Activated naive CD8-positive, alpha-beta T cell treated with anti-CD3 and anti-CD28 coated beads for 36 hours (primary cell): Measurements from ENCODE around the gene CPT1B. TPM values are rescaled to one million over a fixed set of nuclear protein-coding genes. Genes with fewer than 3 reads are reported as not detected.

Experiments used
- DNase-seq: peaks from one replicate; pipeline ENCODE4 v3.0.0; 2021
- H3K27ac Mint-ChIP-seq: one replicate; pipeline ENCODE4 v1.8.0; 2022; ENCODE audit warnings: mild to moderate bottlenecking, moderate library complexity, mixed read lengths
- H3K27me3 Mint-ChIP-seq: one replicate; pipeline ENCODE4 v1.8.0; 2022; ENCODE audit warnings: mild to moderate bottlenecking, mixed read lengths
- H3K36me3 Mint-ChIP-seq: one replicate; pipeline ENCODE4 v1.8.0; 2021; ENCODE audit warnings: mild to moderate bottlenecking, mixed read lengths
- H3K4me1 Mint-ChIP-seq: one replicate; pipeline ENCODE4 v1.8.0; 2021; ENCODE audit warnings: mixed read lengths
- H3K4me3 Mint-ChIP-seq: one replicate; pipeline ENCODE4 v1.8.0; 2022; ENCODE audit warnings: mild to moderate bottlenecking, moderate library complexity, mixed read lengths
- H3K9me3 Mint-ChIP-seq: one replicate; pipeline ENCODE4 v1.8.0; 2022; ENCODE audit warnings: mixed read lengths
- total RNA-seq, 2 experiments: library from RNA; stranded (reverse); gene quantifications; one replicate each; pipeline ENCODE4 v1.2.3, GENCODE V29; 2021

CPT1B gene
- total RNA-seq, 2 experiments from 2014 or later, result 33.6 to 33.7 TPM

GRCh38 chr22:50604256-50605001 is 26.2 kb upstream of the CPT1B start:
- H3K9me3 Mint-ChIP-seq, result no peaks in the 10 kb centered on the region
- H3K36me3 Mint-ChIP-seq, result no peaks in the 10 kb centered on the region
- no peak for DNase-seq
- H3K4me3 Mint-ChIP-seq, result no peak overlapping the region
- peaks cover 7% of the 10 kb centered on the region for H3K4me1 Mint-ChIP-seq
- H3K27me3 Mint-ChIP-seq, result peaks cover 67% of the 10 kb centered on the region
- no peak overlapping the region for H3K27ac Mint-ChIP-seq

- no peak overlapping the region for H3K4me3 Mint-ChIP-seq
- DNase-seq, result no peak
- H3K27me3 Mint-ChIP-seq, result peaks cover 65% of the 10 kb centered on the region
- H3K9me3 Mint-ChIP-seq, result no peaks in the 10 kb centered on the region
- H3K36me3 Mint-ChIP-seq, result no peaks in the 10 kb centered on the region
- H3K27ac Mint-ChIP-seq, result no peak overlapping the region
- H3K4me1 Mint-ChIP-seq, result peaks cover 7% of the 10 kb centered on the region
These were observed 25.5 kb upstream of the CPT1B start for GRCh38 chr22:50603511-50604255.

- no peak overlapping the region for H3K27ac Mint-ChIP-seq
- DNase-seq, result no peak
- H3K27me3 Mint-ChIP-seq, result peaks cover 62% of the 10 kb centered on the region
- H3K9me3 Mint-ChIP-seq, result no peaks in the 10 kb centered on the region
- no peaks in the 10 kb centered on the region for H3K36me3 Mint-ChIP-seq
- H3K4me1 Mint-ChIP-seq, result peaks cover 7% of the 10 kb centered on the region
- no peak overlapping the region for H3K4me3 Mint-ChIP-seq
These were observed 24.1 kb upstream of the CPT1B start for GRCh38 chr22:50602338-50602700.

GRCh38 chr22:50601669-50602337 is 23.6 kb upstream of the CPT1B start:
- no peak for DNase-seq
- no peaks in the 10 kb centered on the region for H3K9me3 Mint-ChIP-seq
- peak overlapping the region; percentile 14 for H3K4me3 Mint-ChIP-seq
- peaks cover 56% of the 10 kb centered on the region for H3K27me3 Mint-ChIP-seq
- no peak overlapping the region for H3K27ac Mint-ChIP-seq
- no peaks in the 10 kb centered on the region for H3K36me3 Mint-ChIP-seq
- H3K4me1 Mint-ChIP-seq, result peaks cover 7% of the 10 kb centered on the region

GRCh38 chr22:50600967-50601668 is 22.9 kb upstream of the CPT1B start:
- Mint-ChIP-seq H3K27me3 (peaks cover 51% of the 10 kb centered on the region), H3K4me3 (peak overlapping the region; percentile 14), H3K4me1 (peaks cover 7% of the 10 kb centered on the region), H3K27ac (no peak overlapping the region), H3K9me3 (no peaks in the 10 kb centered on the region), H3K36me3 (no peaks in the 10 kb centered on the region)
- no peak for DNase-seq

GRCh38 chr22:50600538-50600937 is 22.3 kb upstream of the CPT1B start, which contains the start of gene MAPK8IP2:
Gene MAPK8IP2 (plus strand): TSS chr22:50600793. CDS start chr22:50600819, 26 bp downstream.
- H3K27ac Mint-ChIP-seq, result no peak within 1 kb of the TSS
- DNase-seq, result no peak
- peaks cover 7% of the 10 kb centered on the region for H3K4me1 Mint-ChIP-seq
- peaks cover 46% of the 10 kb centered on the region for H3K27me3 Mint-ChIP-seq
- no peaks in the 10 kb centered on the region for H3K9me3 Mint-ChIP-seq
- H3K4me3 Mint-ChIP-seq, result peak within 1 kb of the TSS; percentile 29
- H3K36me3 Mint-ChIP-seq, result no peaks in the 10 kb centered on the region

- H3K4me1 Mint-ChIP-seq, result peaks cover 7% of the 10 kb centered on the region
- no peaks in the 10 kb centered on the region for H3K36me3 Mint-ChIP-seq
- H3K27me3 Mint-ChIP-seq, result peaks cover 40% of the 10 kb centered on the region
- peak overlapping the region; percentile 29 for H3K4me3 Mint-ChIP-seq
- DNase-seq, result peak; percentile 73
- no peak overlapping the region for H3K27ac Mint-ChIP-seq
- H3K9me3 Mint-ChIP-seq, result no peaks in the 10 kb centered on the region
These were observed 21.7 kb upstream of the CPT1B start for GRCh38 chr22:50599816-50600455.

GRCh38 chr22:50597097-50597496 is 18.9 kb upstream of the CPT1B start:
- H3K9me3 Mint-ChIP-seq, result no peaks in the 10 kb centered on the region
- no peaks in the 10 kb centered on the region for H3K36me3 Mint-ChIP-seq
- H3K4me3 Mint-ChIP-seq, result no peak overlapping the region
- H3K27ac Mint-ChIP-seq, result no peak overlapping the region
- peaks cover 23% of the 10 kb centered on the region for H3K27me3 Mint-ChIP-seq
- H3K4me1 Mint-ChIP-seq, result peaks cover 7% of the 10 kb centered on the region
- DNase-seq, result no peak

GRCh38 chr22:50595189-50595588 is 17.0 kb upstream of the CPT1B start:
- Mint-ChIP-seq H3K4me3 (no peak overlapping the region), H3K27me3 (peaks cover 13% of the 10 kb centered on the region), H3K4me1 (peaks cover 4% of the 10 kb centered on the region), H3K27ac (no peak overlapping the region), H3K36me3 (no peaks in the 10 kb centered on the region), H3K9me3 (no peaks in the 10 kb centered on the region)
- no peak for DNase-seq

- Mint-ChIP-seq H3K4me1 (peaks cover 11% of the 10 kb centered on the region), H3K9me3 (no peaks in the 10 kb centered on the region), H3K27me3 (no peaks in the 10 kb centered on the region), H3K27ac (no peak overlapping the region), H3K4me3 (no peak overlapping the region), H3K36me3 (no peaks in the 10 kb centered on the region)
- no peak for DNase-seq
These were observed 9.2 kb upstream of the CPT1B start for GRCh38 chr22:50587407-50587806.

- Mint-ChIP-seq H3K9me3 (no peaks in the 10 kb centered on the region), H3K27ac (no peak overlapping the region), H3K4me1 (peaks cover 16% of the 10 kb centered on the region), H3K4me3 (no peak overlapping the region), H3K27me3 (no peaks in the 10 kb centered on the region), H3K36me3 (no peaks in the 10 kb centered on the region)
- DNase-seq, result no peak
These were observed 8.2 kb upstream of the CPT1B start for GRCh38 chr22:50586416-50586815.

GRCh38 chr22:50585781-50586180 is 7.6 kb upstream of the CPT1B start:
- Mint-ChIP-seq H3K9me3 (no peaks in the 10 kb centered on the region), H3K27ac (no peak overlapping the region), H3K4me1 (peaks cover 19% of the 10 kb centered on the region), H3K4me3 (no peak overlapping the region), H3K36me3 (peaks cover 2% of the 10 kb centered on the region), H3K27me3 (no peaks in the 10 kb centered on the region)
- DNase-seq, result no peak

- Mint-ChIP-seq H3K27ac (no peak overlapping the region), H3K27me3 (no peaks in the 10 kb centered on the region), H3K9me3 (no peaks in the 10 kb centered on the region), H3K4me1 (peaks cover 19% of the 10 kb centered on the region), H3K36me3 (peaks cover 6% of the 10 kb centered on the region), H3K4me3 (no peak overlapping the region)
- no peak for DNase-seq
These were observed 7.0 kb upstream of the CPT1B start for GRCh38 chr22:50585238-50585637.
